ENCODE data around the gene GATAD2A.

- TF ChIP-seq CTCF (CRISPR knock-in tag; IDR thresholded peaks at IDR 0.05) (no peak), PRDM15 (CRISPR knock-in tag; IDR thresholded peaks at IDR 0.05) (no peak), JUND (CRISPR knock-in tag; IDR thresholded peaks at IDR 0.05) (no peak), HDAC1 (CRISPR knock-in tag; IDR thresholded peaks at IDR 0.05) (no peak), FOSL1 (CRISPR knock-in tag; IDR thresholded peaks at IDR 0.05; ENCODE audit: borderline replicate concordance) (no peak), ZBTB39 (CRISPR knock-in tag; IDR thresholded peaks at IDR 0.05) (no peak)
Observed at GRCh38 chr19:19493841-19494546, 88.5 kb downstream of the GATAD2A start.
